HG03095 (cell line): ENCODE data around the gene DPM2.
A peak's percentile ranks its signal among the peaks of the same experiment; 100 is the strongest.

Experiments used
- ATAC-seq: cut with Tn5 transposase; IDR thresholded peaks from one replicate; pipeline ENCODE4 v1.9.1; 2021; ENCODE audit warnings: moderate library complexity; ENCODE audit not compliant: unreplicated experiment

DPM2 gene

DNA sequence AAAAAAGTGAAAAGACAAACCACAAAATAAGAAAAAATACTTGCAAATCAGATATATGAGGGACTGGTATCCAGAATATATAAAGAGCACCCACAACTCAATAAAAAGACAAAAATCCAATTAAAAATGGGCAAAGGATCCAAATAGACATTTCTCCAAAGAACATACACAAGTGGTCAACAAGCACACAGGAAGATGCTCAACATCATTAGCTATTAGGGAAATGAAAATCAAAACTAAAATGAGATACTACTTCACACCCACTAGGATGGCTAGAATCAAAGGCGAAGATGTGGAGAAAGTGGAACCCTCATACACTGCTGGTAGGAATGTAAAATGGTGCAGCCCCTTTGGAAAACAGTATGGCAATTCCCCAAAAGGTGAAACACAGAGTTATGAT lies 21.1 kb upstream of the DPM2 start:
- no peak for ATAC-seq

DNA sequence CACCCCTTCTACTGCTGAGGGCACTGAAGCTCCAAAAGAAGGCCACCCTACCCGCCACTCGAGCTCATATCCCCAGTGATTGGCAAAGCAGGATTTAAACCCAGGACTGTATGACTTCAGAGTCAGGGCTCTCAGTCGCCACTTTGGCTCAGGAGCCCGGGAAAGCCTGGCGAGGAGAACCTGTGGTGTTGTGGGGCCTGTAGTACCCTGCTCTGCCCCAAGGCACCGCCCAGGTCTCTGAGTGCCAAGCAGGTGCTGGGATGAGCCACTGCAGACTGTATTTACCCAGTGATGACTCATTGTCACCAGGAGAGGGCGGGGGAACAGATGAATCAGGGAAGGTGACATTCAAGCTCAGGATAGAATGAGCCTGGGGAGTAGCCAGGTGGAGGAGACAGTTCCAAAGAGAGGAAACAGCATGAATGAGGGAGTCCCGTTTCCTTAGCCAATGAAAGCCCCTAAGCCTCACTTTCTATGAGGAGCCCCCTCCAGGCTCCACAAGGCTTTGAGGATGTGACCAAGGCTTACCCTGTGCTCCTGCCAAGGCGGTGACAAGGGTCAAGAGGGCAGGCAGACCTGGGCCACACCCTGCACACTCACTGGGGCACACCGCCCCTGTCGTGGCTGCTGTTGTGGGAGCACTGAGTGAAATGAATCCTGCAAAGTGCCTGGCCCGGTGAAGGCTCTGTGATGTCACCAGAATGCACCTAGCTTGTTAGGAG lies 17.8 kb upstream of the DPM2 start:
- ATAC-seq: peak; percentile 61

DNA sequence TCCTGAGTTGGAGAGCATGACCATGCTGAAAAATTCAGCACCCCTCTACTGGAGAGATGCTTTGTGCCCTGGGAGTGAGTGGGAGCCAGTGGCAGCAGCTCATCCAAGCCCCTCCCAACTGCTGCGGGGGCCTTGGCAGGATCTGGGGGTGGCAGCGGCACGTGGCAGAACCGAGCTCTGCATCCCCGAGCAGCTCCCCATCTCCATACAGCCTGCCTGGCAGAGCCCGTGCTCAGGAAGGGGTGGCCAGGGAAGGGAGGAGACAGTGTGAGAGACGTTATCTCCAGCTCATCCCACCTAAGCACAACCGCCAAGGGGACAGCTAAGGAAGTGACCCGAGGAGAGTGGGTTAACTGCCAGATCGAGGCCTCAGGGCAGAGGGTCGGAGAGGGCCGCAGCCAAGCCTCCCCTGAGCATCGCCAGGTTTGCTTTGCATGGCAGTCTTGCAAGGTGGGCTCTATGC lies 17.2 kb upstream of the DPM2 start:
- ATAC-seq: no peak

DNA sequence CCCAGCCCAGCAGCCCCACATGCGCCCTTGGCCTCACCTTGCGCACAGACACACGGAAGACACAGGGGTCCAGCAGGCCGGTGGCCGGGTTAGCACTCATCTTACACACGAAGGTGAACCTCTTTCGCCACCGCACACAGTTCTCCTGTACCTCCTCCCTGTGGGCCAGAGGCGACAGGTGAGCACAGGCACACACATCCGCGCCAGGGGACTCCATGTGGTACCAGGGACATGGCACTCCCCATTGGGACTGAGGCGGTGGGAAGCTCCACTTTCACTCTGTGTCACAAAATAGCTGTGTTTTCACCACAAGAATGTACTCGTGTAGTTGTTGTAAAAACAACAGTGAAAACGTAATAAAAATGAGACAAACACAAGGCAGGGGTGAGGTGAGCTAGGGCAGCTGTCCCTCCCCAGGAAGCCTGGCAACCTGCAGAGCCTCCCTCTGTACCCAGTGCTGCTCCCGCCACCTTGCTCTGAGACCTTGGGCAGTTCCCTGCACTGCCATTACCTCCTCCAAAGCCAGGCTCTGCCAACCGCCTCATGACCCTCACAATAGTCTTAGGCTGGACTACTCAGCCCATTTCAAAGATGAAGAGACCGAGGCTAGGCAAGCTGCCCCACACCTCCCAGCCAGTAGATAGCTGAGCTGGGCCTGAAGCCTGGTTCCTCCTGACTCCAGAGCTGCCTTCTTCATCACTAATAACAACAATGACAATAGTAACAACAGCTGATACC lies 16.3 kb upstream of the DPM2 start:
- ATAC-seq: no peak

DNA sequence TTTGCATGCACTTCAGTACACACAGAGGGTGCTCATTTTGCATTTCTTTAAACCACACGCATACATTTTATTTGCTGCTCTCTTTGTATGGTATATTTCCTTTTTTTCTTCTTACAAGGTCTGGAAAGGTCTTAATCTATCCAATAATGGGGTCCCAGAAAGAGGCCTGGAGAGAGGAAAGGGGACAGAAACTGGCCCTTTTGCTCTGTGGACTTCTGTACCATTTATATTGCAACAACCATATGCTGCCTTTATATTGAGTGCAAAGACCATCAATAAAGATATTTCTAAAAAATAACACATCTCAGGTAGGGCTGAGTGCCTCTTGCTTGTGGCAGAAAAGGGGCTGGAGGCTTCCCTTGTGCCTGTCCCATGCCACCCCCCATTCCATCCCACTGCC lies 15.5 kb upstream of the DPM2 start:
- no peak for ATAC-seq

DNA sequence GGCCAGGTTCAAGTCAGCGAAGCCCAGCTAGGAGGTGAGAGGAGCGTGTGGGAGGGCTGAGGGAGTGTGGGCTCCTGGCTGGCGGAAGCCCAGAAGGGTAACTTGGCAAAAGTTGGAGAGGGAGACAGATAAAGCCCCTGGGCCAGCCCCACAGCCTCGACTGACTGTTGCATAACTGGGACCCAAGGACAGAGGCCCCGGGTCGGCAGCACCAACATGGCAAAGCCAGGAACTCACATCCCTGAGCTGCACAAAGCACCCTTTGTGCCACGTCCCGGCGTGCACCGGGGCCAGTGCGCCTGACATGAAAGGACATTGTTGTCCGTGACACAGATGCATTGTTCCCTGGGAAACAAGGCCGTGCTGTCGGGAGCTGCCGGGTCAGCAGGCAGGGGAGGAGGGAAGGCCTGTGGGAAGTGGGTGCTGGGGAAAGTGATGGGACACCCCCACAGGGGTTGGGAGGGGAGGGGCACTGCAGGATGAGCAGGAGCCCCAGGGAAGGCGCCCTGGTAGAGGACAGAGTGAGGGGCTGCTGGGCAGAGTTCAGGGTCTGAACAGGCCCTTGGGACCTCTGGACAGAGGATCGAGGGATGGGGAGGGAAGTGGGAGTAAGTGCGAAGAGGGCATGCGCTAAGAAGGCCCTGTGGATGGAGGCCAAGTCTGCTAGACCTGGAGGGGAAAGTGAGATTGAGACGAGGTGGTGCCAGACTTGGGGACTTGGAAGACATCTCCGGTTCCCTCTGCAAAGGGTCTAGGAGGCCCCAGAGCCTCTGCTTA lies 13.0 kb upstream of the DPM2 start:
- ATAC-seq: no peak

DNA sequence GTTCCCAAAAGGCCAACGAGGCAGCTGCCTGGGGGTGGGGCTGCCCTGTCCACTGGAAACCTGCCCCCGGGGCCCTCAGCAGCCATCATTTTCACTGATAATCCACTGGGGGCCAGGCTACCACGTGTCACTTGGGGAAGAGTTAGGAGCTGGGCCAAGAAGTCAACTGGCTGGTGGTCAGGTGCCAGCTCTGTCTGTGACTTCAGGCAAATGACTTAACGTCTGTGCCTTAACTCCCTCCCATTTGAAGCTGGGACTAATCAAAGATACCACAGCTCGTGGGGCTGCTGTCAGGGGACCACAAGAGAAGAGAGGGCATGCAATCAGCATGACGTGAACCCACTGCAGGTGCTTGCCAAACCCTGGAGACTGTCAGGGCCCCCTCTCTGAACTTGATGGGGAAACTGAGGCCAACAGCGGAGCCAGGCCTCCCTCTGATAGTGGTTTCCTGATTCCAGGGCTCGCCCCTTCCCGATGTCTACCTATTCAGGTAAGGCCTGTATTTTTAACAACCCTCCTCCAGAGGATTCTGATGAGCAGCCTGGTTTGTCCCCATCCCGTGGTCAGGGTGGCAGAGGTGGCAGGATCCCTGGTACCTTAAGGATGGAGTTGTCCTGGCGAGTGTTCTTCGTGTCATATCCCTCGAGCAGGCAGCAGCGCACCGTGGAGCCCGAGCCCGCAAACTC lies 12.3 kb upstream of the DPM2 start:
- ATAC-seq: no peak

DNA sequence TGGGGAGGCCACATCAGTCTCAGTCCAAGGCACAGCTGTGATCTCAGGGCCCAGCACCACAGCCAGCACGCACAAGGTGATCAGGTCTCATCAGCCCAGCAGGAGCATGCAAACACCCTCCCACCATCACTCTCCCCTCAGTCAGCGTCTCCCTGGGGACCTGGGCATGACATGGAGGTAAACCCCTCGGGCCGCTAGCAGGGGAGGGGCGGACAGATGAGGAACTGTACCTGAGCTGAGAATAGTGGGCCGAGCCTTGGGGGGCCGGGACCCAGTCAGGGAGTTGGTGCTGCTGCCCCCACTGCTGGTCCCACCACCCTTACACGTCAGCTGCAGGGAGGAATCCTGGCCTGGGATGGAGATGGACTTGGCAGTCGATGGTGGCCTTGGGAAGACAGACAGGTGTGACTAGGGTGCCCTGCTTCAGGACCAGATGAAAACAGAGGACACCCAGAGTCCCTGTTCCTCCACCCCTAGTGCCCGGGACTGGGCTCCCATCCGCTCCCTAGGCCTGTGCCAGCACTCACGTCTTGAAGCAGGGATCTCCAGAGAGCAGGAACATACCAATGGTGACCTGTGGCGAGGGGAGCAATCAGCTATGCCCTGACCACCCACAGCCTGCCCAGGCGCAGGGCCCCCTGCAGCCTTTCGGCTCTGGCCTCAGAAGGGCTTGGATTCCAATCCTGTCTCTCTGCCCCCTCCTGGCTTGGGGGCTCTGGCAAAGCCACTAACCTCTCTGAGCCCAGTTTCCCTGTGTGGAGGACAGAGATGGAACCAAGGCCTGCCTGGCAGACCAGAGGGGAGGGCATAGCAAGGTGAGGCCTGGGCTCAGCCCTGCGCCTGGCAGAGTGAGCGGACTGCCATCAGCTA lies 10.4 kb upstream of the DPM2 start:
- no peak for ATAC-seq

DNA sequence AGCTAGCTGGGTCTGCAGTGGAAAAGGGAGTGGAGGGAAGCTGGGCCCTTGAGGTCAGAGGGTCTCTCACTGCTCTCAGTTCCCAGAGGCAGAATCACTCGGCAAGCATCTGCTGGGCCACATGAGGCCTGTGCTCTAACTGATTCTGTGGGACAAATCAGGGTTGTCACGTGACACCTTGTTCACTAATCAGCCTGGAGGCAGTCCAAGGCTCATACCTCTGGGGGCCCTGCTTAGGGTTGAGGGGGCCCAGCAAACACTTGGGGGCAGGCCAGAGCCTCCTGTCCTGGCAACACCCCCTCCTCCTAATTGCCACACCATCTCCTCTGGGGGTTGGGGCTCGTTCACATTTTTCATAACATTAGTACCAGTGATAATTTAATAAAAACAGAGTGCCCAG lies 9.1 kb upstream of the DPM2 start:
- no peak for ATAC-seq

DNA sequence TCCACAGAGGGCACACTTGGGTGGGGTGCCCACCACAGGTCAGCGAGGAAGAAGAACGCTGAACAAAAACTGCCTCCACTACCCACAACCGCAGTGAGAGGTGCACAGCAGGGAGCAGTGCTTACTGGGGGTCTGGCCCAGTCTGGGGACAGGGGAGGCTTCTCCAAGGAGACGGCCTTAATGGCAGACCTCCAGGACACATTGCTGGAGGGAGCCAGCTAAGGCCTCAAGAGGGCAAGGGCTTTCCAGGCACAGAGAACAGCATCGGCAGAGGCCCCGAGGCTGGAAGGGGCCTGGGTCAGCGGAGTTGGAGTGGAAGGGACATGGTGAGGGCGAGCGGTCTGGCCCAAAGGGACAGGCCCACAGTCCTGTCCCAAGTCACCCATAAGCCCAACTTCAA lies 8.3 kb upstream of the DPM2 start:
- no peak for ATAC-seq

DNA sequence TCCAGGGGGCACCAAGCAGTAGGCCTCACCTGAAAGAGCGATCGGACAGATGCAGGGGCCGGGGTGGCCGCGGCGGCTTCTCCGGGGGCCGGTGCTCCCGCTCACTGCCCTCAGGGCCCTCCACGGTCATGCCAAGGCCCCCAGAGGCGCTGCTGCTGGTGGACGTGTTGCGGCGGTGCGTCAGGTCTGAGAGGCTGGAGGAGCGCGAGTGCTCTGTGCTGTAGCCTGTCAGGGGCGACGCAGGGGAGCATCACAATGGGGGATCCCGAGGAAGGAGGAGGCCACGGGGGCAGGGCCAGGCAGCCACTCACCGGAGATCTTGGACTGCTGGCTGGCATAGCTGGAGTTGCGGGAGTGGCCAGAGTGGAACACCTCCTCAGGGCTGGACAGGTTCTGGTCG lies 7.7 kb upstream of the DPM2 start:
- no peak for ATAC-seq

DNA sequence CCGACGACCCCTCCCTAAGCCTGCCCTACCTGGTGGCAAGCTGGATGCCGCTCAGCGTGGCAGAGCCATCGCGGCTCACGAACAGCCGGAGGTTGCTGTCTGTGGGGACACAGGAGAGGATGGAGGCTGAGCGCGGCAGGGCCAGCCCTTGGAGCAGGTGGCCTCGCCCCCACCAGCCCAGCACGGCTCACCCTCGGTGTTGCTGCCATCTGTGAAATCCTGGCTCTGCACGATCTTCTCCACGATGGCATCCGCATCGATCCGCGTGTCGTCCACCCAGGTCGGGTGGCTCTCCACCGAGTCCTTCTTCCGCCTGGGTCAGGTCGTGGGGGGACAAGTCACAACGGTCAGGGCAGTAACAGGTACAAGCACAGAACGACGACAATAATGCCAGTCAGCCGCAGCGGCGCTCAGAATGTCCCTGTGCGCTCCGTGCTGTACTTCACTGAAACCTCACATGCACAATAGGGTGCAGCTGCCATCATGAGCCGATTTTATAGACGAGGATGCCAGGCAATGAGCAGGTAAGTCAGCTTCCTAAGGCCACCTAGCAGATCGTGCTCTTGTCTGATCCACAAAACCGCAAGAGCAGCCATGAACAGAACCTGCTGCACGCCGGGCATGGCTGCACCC lies 7.0 kb upstream of the DPM2 start:
- no peak for ATAC-seq

DNA sequence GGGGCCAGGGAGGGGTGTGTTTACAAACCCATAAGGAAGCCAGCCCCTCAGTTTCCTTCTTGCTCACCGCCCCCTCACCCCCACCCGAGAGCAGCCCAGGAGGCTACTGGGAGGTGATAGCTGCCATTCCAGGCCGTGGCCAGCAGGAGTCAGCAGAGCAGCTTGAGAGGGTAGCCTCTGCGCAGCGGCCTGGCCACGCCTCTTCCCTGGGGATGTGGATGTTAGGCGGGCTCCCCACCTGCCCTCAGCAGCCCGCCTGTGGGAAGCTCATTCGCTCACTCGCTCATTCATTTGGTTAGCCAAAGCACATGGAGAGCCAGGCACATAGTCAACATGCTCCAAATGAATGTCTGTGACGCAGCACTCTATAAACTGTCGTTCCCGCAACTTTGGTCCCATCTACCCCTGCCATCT lies 6.1 kb upstream of the DPM2 start:
- no peak for ATAC-seq

DNA sequence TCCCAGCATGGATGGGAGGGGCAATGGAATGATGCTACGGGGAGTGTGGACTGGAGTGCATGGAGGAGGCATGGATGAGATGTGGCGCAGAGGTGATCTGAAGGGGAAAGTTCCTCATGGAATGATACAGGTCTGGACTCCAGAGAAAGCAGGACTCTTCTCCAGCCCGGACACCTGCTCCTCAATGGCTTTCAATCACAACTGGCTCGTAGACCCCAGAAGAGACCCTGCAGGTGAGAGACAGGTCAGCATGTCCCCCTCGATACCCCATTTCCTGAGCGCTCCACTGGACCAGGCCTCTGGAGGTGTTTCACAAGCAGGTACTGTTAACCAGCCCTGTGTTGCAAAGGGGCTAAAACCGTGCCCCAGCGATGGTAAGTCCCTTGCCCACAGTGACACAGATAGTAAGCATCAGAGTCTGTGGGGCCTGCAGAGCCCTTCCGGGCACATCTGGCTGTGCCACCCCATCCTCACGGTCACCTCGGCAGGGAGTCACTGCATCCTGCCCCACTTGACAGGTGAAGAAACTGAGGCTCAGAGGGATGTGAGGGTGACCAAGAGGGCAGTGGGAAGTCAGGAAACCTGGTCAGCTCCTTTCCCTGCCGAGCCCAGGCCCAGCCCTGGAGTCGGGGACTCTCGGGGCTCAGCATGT lies 5.5 kb upstream of the DPM2 start:
- no peak for ATAC-seq

DNA sequence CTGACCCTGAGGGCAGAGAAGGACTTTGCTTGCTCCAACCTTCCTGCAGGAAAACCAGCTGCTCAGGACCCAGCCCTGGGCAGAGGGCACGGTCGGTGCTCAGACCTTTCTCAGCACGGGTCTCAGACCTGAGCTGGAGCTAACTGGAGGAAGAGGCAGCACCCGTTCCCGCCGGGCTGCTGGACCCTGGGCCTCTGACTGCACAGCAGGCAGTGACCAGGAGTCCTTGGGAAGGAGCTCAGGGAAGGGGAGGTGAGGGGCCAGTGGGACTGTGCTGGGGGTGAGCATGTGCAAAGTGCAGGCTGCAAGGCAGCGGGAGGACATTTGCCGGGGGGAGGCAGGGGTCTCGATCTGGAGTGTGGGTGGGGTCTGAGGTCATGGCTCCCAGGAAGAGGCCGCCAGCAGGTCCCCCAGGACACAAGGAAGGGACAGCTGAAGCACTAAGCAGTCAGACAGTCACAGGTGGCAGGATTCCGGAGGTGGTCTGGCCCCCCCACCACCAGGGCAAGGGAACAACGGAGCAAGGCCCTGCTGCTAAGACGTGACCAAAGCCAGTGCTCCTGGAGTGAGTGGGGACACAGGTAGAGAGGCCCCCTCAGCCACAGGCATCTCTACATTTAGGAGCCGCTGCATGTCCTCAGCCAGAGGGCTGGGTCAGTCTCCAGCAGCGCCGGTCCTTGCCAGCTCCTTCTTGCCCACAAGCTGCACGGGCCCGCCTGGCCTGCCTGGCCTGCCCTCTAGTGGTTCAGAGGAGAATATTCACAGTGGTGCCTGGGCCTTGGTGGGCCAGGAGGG lies 4.8 kb upstream of the DPM2 start:
- ATAC-seq: no peak

DNA sequence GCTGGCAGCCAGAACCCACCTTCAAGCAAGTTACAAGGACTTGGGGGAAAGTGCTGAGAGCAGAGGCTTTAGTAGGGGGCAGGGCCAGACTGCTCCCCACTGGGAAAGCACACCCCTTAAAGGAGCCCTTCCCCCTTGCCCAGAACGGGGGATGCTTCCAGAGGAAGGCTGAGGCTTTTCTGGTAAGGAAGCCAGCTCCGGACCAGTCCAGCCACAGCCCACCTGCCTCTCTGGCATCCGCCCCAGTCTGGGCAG lies 4.2 kb upstream of the DPM2 start:
- ATAC-seq: no peak

DNA sequence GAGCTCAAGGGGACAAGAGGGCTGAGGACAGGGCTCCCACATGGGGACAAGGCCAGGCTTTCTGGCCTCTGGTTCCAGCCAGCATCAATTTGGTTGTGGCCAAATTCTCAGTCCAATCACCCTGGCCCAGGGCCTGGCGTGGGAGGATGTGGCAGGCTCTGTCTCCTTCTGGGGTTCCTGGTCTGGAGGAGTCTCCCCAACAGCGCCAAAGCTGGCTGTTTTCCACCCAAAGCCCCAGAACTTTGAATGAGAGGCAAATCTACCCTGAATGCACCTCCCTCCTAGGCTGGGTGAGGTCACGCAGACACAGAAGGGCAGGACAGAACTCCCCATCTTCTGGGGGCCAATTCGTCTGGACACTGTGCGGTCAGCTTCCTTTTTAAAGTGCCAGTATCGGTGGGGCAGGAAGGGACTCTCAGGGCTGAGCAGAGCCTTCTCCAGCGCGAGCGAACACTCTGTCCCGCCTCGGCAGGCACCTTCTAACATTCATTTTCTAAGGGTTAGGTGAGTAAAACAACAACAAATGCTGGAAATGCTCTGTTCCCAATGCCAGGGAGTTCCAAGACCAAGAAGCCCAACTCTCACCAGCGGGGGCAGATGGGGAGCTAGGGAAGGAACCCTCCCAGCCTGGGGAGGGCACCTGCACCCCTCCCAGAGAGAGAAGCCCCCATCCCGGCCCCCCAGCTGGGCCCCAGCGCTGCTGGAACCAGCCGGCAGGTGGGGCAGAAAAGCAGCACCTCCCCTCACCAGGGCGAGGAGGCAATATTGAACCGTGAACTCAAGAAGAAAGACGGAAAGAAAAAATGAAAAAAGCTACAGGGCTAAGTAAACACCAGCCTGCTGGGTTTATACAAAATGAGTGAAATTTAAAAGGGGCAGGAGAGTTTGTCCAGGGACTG lies 3.7 kb upstream of the DPM2 start:
- ATAC-seq: no peak

DNA sequence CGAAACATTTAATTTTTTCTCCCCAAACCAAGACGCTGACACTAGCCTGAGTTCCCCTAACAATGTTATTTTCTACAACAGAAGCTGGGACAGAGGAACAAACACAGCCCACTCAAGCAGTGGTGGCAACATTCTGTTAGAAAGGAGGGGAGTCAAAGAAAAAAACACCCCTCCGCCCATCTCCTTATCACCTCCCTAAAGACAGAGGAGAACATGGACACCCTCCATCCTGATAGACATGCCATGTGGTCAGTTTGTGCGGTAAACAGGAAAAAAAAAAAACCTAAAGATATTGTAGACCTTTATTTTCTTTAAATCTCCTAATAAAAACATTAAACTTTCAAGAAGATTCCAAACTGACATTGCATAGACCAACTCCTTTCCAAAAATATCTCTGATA lies 2.9 kb upstream of the DPM2 start:
- ATAC-seq: no peak
